A549 (cell line): ENCODE measurements around the gene CHTF8. TPM values are rescaled to one million over a fixed set of nuclear protein-coding genes. Genes with fewer than 3 reads are reported as not detected.
A peak's percentile ranks its signal among the peaks of the same experiment; 100 is the strongest.

ENCODE experiments used
- ATAC-seq, 2 experiments: fragments of 200-7000 bp in 1 of 2; fragments of >200 bp in 1 of 2; cut with Nextera tagmentation in 1 of 2; cut with Tn5 transposase in 1 of 2; 3 replicates each; pipeline versions ENCODE4 v1.8.0 to v1.9.1; 2018 to 2020; ENCODE audit warnings: mild to moderate bottlenecking in 1 of 2, moderate library complexity in 1 of 2
- CTCF ChIA-PET: fragments of 300-600 bp; sonication (Branson Sonifier 250); formaldehyde crosslinking; extraction: SDS; loops from one replicate; lab custom pipeline; 2021; ENCODE audit warnings: antibody characterized with exemption, inconsistent platforms; lab: Yijun Ruan, JAX
- POLR2A ChIA-PET: fragments of 350-600 bp; formaldehyde crosslinking; extraction: SDS; loops from one replicate; lab custom pipeline; 2021; ENCODE audit warnings: antibody characterized with exemption, inconsistent platforms; lab: Yijun Ruan, JAX
- DNase-seq, 2 experiments: peaks; one replicate each; pipeline versions ENCODE4 v3.0.0 to v3.0.0-alpha.2; 2011 to 2016; ENCODE audit warnings: low read depth in 1 of 2, low spot score in 1 of 2
- FAIRE-seq: peaks from 2 replicates; lab custom pipeline; 2011; peaks lifted over from hg19 to GRCh38; lab: Jason Lieb, UNC
- H3K27ac ChIP-seq, 2 experiments: fragments of >200 bp; sonication (Bioruptor Twin); formaldehyde crosslinking; 3 replicates each; pipeline ENCODE4 v1.5.1; 2016 to 2017
- H3K4me1 ChIP-seq: fragments of >200 bp; sonication (Bioruptor Twin); formaldehyde crosslinking; 3 replicates; pipeline ENCODE4 v1.6.1; 2016
- H3K4me2 ChIP-seq: fragments of >200 bp; sonication (Bioruptor Twin); formaldehyde crosslinking; 3 replicates; pipeline ENCODE4 v1.6.1; 2016
- H3K4me3 ChIP-seq: fragments of >200 bp; sonication (Bioruptor Twin); formaldehyde crosslinking; 3 replicates; pipeline ENCODE4 v1.5.1; 2016
- H3K9me3 ChIP-seq: fragments of >200 bp; sonication (Bioruptor Twin); formaldehyde crosslinking; 3 replicates; pipeline ENCODE4 v1.6.1; 2016
- CBX2 ChIP-seq: fragments of 200-600 bp; sonication (generic); IDR thresholded peaks from 2 replicates; pipeline ENCODE4 v1.6.1; 2016; ENCODE audit warnings: low read depth, mild to moderate bottlenecking, borderline replicate concordance
- CTCF ChIP-seq: fragments of >200 bp; sonication (Bioruptor Twin); formaldehyde crosslinking; IDR thresholded peaks from 3 replicates; pipeline ENCODE4 v1.5.1; 2016
- EHMT2 ChIP-seq: fragments of 200-600 bp; sonication (generic); IDR thresholded peaks from 2 replicates; pipeline ENCODE4 v1.6.1; 2016; ENCODE audit warnings: antibody characterized with exemption, low read depth, mild to moderate bottlenecking, moderate library complexity
- EP300 ChIP-seq, 2 experiments: fragments of >200 bp; sonication (Bioruptor Twin); formaldehyde crosslinking; IDR thresholded peaks; 2 replicates in 1 of 2; 3 replicates in 1 of 2; pipeline ENCODE4 v1.6.1; 2016 to 2017
- FOSB ChIP-seq: fragments of 250-450 bp; sonication (Bioruptor Pico); IDR thresholded peaks from 2 replicates; pipeline ENCODE4 v1.5.0; 2020; ENCODE audit warnings: mild to moderate bottlenecking, moderate library complexity
- FOSL2 ChIP-seq, 2 experiments: fragments of 450-650 bp in 1 of 2; fragments of >200 bp in 1 of 2; sonication (Bioruptor Twin) in 1 of 2; formaldehyde crosslinking; IDR thresholded peaks; 2 replicates each; pipeline versions ENCODE4 v1.5.0 to v1.6.1; 2016 to 2020; ENCODE audit warnings: mild to moderate bottlenecking in 1 of 2, moderate library complexity in 1 of 2
- GATA3 ChIP-seq: IDR thresholded peaks from 2 replicates; pipeline ENCODE4 v1.6.1; 2012; ENCODE audit warnings: borderline replicate concordance
- HDAC2 ChIP-seq: fragments of 200-600 bp; sonication (generic); IDR thresholded peaks from 2 replicates; pipeline ENCODE4 v1.6.1; 2016
- HEYL ChIP-seq: fragments of 250-450 bp; sonication (Bioruptor Pico); IDR thresholded peaks from 2 replicates; pipeline ENCODE4 v1.8.0; 2021; ENCODE audit warnings: mild to moderate bottlenecking, moderate library complexity
- HOXA7 ChIP-seq: fragments of 250-450 bp; sonication (Bioruptor Pico); IDR thresholded peaks from 2 replicates; pipeline ENCODE4 v1.5.0; 2020; ENCODE audit warnings: mild to moderate bottlenecking, moderate library complexity
- HOXB13 ChIP-seq: fragments of 250-450 bp; sonication (Bioruptor Pico); IDR thresholded peaks from 2 replicates; pipeline ENCODE4 v1.5.0; 2020; ENCODE audit warnings: low read depth, mild to moderate bottlenecking, moderate library complexity
- JUNB ChIP-seq: fragments of >200 bp; sonication (Bioruptor Twin); formaldehyde crosslinking; IDR thresholded peaks from 2 replicates; pipeline ENCODE4 v1.6.1; 2016
- KDM1A ChIP-seq: fragments of 200-600 bp; sonication (generic); IDR thresholded peaks from 2 replicates; pipeline ENCODE4 v1.6.1; 2016; ENCODE audit warnings: low read depth, mild to moderate bottlenecking
- KDM5A ChIP-seq: fragments of 200-600 bp; sonication (generic); IDR thresholded peaks from 2 replicates; pipeline ENCODE4 v1.6.1; 2016; ENCODE audit warnings: antibody characterized with exemption, mild to moderate bottlenecking
- MAX ChIP-seq: IDR thresholded peaks from 2 replicates; pipeline ENCODE4 v1.6.1; 2012
- MAZ ChIP-seq: fragments of 150-350 bp; IDR thresholded peaks from 2 replicates; pipeline ENCODE4 v1.6.1; 2014; ENCODE audit warnings: antibody characterized with exemption, low read depth, low read length, borderline replicate concordance
- MYC ChIP-seq: IDR thresholded peaks from 2 replicates; pipeline ENCODE4 v1.6.1; 2012; ENCODE audit warnings: mild to moderate bottlenecking, inconsistent platforms, low read length, improper control_type of control experiment, borderline replicate concordance
- NFE2L2 ChIP-seq: fragments of 150-350 bp; conservative IDR thresholded peaks from 2 replicates; pipeline ENCODE4 v1.6.1; 2014; ENCODE audit warnings: low read length
- NPAS2 ChIP-seq: fragments of 250-450 bp; sonication (Bioruptor Pico); IDR thresholded peaks from 2 replicates; pipeline ENCODE4 v1.8.0; 2022; ENCODE audit warnings: mild to moderate bottlenecking, moderate library complexity, borderline replicate concordance
- RAD21 ChIP-seq, 2 experiments: fragments of >200 bp in 1 of 2; sonication (Bioruptor Twin) in 1 of 2; formaldehyde crosslinking in 1 of 2; IDR thresholded peaks in 1 of 2; conservative IDR thresholded peaks in 1 of 2; 2 replicates in 1 of 2; 3 replicates in 1 of 2; pipeline ENCODE4 v1.6.1; 2012 to 2018; ENCODE audit warnings: inconsistent platforms in 1 of 2
- REST ChIP-seq: fragments of 200-600 bp; sonication (generic); IDR thresholded peaks from 2 replicates; pipeline ENCODE4 v1.6.1; 2016; ENCODE audit warnings: antibody characterized with exemption, mild to moderate bottlenecking, moderate library complexity
- RNF2 ChIP-seq: fragments of 200-600 bp; sonication (generic); IDR thresholded peaks from 2 replicates; pipeline ENCODE4 v1.6.1; 2016; ENCODE audit warnings: low read depth, mild to moderate bottlenecking, antibody characterized with exemption, moderate library complexity, borderline replicate concordance
- SMC3 ChIP-seq: fragments of >200 bp; sonication (Bioruptor Twin); formaldehyde crosslinking; IDR thresholded peaks from 3 replicates; pipeline ENCODE4 v1.6.1; 2018; ENCODE audit warnings: inconsistent platforms
- ZC3H11A ChIP-seq: fragments of 450-650 bp; IDR thresholded peaks from 2 replicates; pipeline ENCODE4 v1.6.1; 2014; ENCODE audit warnings: antibody characterized with exemption, mild to moderate bottlenecking
- WGBS: methylation state at CpG from one replicate; pipeline ENCODE4 v1.1.6; 2017; ENCODE audit errors: missing lambda C conversion rate; 5-methylcytosine and 5-hydroxymethylcytosine counted together
- polyA plus RNA-seq, 4 experiments: library from polyadenylated mRNA; depleted of rRNA in 3 of 4; stranded (reverse); fragments of >200 nt; fragmentation: RNase III in 1 of 4; extraction: RNeasy Plus Mini Kit Qiagen cat#74134 plus additional on column Dnase treatment in 1 of 4; gene quantifications; 2 replicates in 3 of 4; 3 replicates in 1 of 4; pipeline ENCODE4 v1.2.3, GENCODE V29; 2011 to 2017

The CHTF8 gene
- polyA plus RNA-seq, 2 of the 4 experiments (the other 2 are of a cell fraction), result 78.7 to 81.6 TPM

GRCh38 chr16:69083306-69083941 lies 49.0 kb downstream of the CHTF8 start:
- H3K4me2 ChIP-seq, result no peak overlapping the region
- FAIRE-seq (no peak), ATAC-seq (peak in 1 of 2 experiments; percentile 80; a peak in 3 of 6 replicates), DNase-seq (no peak)
- H3K4me1 ChIP-seq, result peaks cover 5% of the 10 kb centered on the region; the same call in 2 of the 3 replicates
- no peak for TF ChIP-seq NPAS2 (CRISPR knock-in tag)
- TF ChIP-seq JUNB, result no peak
- no peak for TF ChIP-seq KDM1A
- no peak for TF ChIP-seq FOSB (CRISPR knock-in tag)
- TF ChIP-seq ZC3H11A, result no peak
- TF ChIP-seq CTCF, result 0 out of 3 replicates have a peak, but pooled peaks have one; percentile 11
- peak in 1 of 2 experiments; percentile 26; a peak in 1 of 5 replicates for TF ChIP-seq RAD21 (conservative IDR thresholded peaks at IDR 0.05 in 1 of 2, IDR thresholded peaks at IDR 0.05 in 1 of 2)
- no peak for TF ChIP-seq KDM5A
- ChIA-PET POLR2A (no interaction called here), CTCF (interaction anchor here (0.6 to 3.0 kb wide), 5 partner anchors 11 to 181 kb away, joined by 3 to 11 read pairs (median 3); no protein-coding TSS in a partner anchor)
- H3K4me3 ChIP-seq, result no peak overlapping the region
- no peaks in the 10 kb centered on the region for H3K9me3 ChIP-seq
- 91% methylated on average over 16 of the region's 16 CpGs for WGBS
- H3K27ac ChIP-seq, result no peak overlapping the region

- Histone ChIP-seq H3K4me1 (peaks cover 26% of the 10 kb centered on the region), H3K27ac (no peak overlapping the region), H3K9me3 (no peaks in the 10 kb centered on the region), H3K4me3 (no peak overlapping the region), H3K4me2 (no peak overlapping the region)
- ATAC-seq (no peak), DNase-seq (no peak), FAIRE-seq (no peak)
- ChIA-PET POLR2A (no interaction called here), CTCF (interaction anchor here (1.5 to 3.8 kb wide), 3 partner anchors 33 to 85 kb away, joined by 3 to 15 read pairs (median 11); no protein-coding TSS in a partner anchor)
- 95% methylated on average over 2 of the region's 2 CpGs for WGBS
- TF ChIP-seq KDM5A (no peak), GATA3 (no peak), NFE2L2 (no peak), HEYL (CRISPR knock-in tag) (no peak), HOXA7 (CRISPR knock-in tag) (no peak), EP300 (IDR thresholded peaks at IDR 0.05) (no peak), CBX2 (no peak), HDAC2 (no peak), REST (no peak), HOXB13 (CRISPR knock-in tag) (no peak), RNF2 (no peak), ZC3H11A (no peak), MAZ (no peak), FOSB (CRISPR knock-in tag) (no peak), MYC (no peak), MAX (no peak), SMC3 (no peak), EHMT2 (no peak), NPAS2 (CRISPR knock-in tag) (no peak), FOSL2 (IDR thresholded peaks at IDR 0.05) (no peak), FOSL2 (CRISPR knock-in tag; IDR thresholded peaks at IDR 0.05) (no peak)
These were observed 52.7 kb downstream of the CHTF8 start for GRCh38 chr16:69079697-69080096.
